ENCODE results near the gene C1orf50. TPM values are rescaled to one million over a fixed set of nuclear protein-coding genes. Genes with fewer than 3 reads are reported as not detected.

The C1orf50 gene
- total RNA-seq: 1 to 10 TPM; 2.9 to 8.3 (median 4.1) TPM

- no peak for TF ChIP-seq CTCF (IDR thresholded peaks at IDR 0.05; ENCODE audit: low read depth)
Measured at GRCh38 chr1:42766741-42767509, at the start of gene C1orf50, which contains the start of gene P3H1. TSS of gene C1orf50 (plus strand) at chr1:42767249. CDS start at chr1:42767312, 63 bp downstream. TSS of gene P3H1 (minus strand) at chr1:42767028. CDS start at chr1:42766971, 57 bp downstream.

GRCh38 chr1:42720868-42721267 is 46.2 kb upstream of the C1orf50 start:
- TF ChIP-seq CTCF (IDR thresholded peaks at IDR 0.05; ENCODE audit: low read depth): no peak

- TF ChIP-seq CTCF (IDR thresholded peaks at IDR 0.05; ENCODE audit: low read depth): no peak
Measured at GRCh38 chr1:42721926-42722325, 45.1 kb upstream of the C1orf50 start.

GRCh38 chr1:42723511-42723910 is 43.5 kb upstream of the C1orf50 start:
- TF ChIP-seq CTCF (IDR thresholded peaks at IDR 0.05; ENCODE audit: low read depth): no peak

- TF ChIP-seq CTCF (IDR thresholded peaks at IDR 0.05; ENCODE audit: low read depth): no peak
Measured at GRCh38 chr1:42730002-42730401, 37.0 kb upstream of the C1orf50 start.

- TF ChIP-seq CTCF (IDR thresholded peaks at IDR 0.05; ENCODE audit: low read depth): no peak
Measured at GRCh38 chr1:42730988-42731387, 36.1 kb upstream of the C1orf50 start.

GRCh38 chr1:42731585-42731984 is 35.5 kb upstream of the C1orf50 start:
- TF ChIP-seq CTCF (IDR thresholded peaks at IDR 0.05; ENCODE audit: low read depth): no peak
